GM10847 (cell line): ENCODE results near the gene UGT2A2.

Experiments used
- POLR2A ChIP-seq: IDR thresholded peaks from 2 replicates; pipeline ENCODE4 v1.6.1; 2011; ENCODE audit not compliant: insufficient read length; ENCODE audit errors: extremely low read depth

The UGT2A2 gene

DNA sequence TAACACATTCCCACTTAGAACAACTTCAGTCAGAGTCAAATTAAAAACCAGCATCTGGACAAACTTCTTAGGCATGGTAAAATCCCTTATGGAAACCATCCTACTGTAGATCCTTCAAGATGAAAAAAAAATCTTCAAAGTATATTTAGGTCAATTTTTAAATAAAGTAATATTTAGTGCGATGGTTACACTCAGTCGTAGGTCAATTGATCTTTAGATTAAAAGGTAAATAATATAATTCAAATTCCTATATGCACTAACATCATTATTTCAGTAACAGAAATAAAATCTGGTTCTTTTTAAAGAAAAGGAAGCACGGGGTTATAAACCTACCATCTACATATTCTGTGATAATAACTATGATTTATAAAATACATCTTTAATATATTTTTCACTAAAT lies at the start of gene UGT2A2:
Gene UGT2A2 (minus strand): TSS at position 101 of the 400 bp plus-strand sequence. CDS start 2 bp downstream, at position 99.
- no peak for TF ChIP-seq POLR2A

DNA sequence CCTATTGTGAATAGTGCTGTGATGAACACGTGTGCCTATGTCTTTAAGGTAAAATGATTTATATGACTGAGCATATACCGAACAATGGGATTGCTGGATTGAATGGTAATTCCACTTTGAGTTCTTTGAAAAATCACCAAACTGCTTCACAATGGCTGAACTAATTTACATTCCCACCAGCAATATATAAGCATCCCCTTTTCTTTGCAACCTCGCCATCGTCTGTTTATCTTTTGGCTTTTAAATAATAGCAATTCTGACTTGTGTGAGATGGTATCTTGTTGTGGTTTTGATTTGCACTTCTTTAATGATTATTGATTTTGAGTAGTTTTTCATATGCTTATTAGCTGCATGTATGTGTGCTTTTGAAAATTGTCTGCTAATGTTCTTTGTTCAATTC lies 45.4 kb upstream of the UGT2A2 start:
- TF ChIP-seq POLR2A, result no peak

DNA sequence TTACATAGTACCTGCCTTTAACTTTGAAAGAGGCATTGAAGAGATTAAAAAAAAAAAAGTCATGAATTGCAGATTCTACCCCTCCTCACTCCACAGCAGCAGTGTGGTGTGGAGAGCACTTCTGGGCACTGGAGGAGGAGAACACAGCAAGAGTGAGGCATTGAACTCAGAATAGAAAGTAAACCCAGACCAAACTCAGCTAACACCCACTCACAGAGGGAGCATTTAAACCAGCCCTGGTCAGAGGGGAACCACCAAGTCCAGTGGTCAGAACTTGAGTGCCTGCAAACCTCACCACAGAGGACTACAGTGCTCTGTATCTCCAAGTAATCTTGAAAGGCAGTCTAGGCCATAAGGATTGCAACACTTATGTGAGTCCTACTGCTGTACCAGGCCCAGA lies 29.2 kb upstream of the UGT2A2 start:
- TF ChIP-seq POLR2A, result no peak

DNA sequence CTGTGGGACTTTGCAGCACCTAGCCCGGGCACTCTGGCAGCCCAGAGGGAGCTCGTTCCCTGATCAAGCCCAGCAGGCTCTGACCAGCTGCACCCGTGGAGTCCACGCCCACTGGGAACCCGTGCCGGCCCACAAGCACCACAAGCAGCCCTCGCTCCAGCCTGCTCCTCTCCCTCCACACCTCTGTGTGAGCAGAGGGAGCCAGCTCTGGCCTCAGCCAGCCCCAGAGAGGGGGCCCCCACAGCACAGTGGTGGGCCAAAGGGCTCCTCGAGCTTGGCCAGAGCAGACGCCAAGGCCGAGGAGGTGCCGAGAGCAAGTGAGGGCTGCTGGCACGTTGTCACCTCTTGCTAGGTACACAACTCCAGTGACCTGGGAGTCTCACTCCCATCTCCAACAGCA lies 18.7 kb upstream of the UGT2A2 start:
- no peak for TF ChIP-seq POLR2A

DNA sequence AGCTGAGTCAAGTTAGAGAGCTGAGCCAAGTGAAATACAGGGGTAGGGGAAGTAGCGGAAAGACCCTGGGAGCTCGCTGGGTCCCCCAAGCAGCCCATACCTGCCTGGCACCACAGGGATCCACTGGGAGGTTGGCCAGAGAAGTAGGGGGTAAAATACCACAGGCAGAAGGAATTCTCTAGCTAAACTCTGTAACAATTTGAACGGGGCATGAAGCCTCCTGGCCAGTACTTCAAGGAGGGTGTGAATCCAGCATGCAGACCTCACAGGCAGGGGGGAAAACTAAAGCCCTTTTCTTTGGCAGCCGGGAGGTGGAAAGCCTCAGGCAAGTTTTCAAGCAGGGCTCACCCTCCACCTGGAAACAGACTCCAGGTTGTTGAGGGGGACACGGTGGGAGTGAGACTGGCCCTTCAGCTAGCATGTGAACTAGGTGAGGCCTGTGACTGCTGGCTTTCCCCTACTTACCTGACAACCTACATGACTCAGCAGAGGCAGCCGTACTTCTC lies 17.3 kb upstream of the UGT2A2 start:
- no peak for TF ChIP-seq POLR2A

DNA sequence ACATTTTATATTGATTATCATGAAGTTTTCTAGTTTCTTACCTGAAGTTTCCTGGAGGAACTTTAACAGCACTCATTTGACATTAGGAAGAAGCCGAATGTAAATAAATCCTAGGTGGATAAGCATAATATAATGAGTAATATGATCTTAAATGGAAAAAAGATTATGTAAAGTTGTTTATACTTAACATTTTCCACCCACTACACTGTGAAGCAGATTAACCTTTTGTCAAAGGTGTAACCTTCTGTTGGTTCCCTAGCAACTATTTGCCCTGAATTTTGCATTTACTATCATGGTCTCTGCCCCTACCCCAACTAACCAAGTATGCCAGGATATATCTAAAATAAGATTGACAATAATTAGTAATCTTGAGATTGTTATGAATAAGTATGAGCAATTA lies 13.7 kb upstream of the UGT2A2 start, which contains the start of gene UGT2A1:
Gene UGT2A1 (minus strand): TSS at position 101 of the 400 bp plus-strand sequence. CDS start 5,603 bp downstream, outside the sequence.
- no peak for TF ChIP-seq POLR2A

DNA sequence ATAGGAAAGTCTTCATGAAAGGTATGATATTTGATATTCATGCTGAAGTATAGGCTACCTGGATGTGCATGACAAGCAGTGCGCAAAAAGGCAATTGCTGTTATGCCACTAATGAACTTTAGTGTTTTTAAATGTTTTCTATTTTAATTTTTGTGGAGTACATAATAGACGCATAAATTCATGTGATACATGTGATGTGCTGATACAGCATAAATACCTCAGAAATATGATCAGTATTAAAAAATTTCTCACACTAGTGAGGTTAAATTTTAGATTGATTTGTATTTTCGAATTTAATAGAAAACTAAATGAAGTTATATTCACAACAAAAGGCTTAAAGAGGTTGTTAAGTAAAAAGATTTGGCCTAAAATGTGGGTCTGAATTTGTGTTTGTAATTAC lies 11.4 kb upstream of the UGT2A2 start:
- no peak for TF ChIP-seq POLR2A

DNA sequence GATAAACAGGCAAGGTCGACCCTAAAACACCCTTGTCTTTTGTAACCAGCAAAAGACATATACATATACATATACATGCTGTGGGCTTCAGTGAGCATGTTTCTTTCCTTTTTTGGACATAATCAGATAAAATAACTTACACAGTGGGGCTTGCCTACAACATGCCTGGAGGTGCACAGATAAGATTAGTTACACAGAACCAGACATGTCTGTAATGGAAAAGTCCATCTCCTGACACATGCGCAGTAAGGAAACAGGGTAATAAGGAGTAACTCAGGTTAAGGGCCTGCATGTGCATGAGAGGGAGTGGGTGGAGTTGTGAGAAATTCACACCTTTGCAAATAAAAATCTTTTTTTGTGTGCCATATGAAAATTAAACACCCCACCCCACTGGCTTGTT lies 10.2 kb upstream of the UGT2A2 start:
- no peak for TF ChIP-seq POLR2A

DNA sequence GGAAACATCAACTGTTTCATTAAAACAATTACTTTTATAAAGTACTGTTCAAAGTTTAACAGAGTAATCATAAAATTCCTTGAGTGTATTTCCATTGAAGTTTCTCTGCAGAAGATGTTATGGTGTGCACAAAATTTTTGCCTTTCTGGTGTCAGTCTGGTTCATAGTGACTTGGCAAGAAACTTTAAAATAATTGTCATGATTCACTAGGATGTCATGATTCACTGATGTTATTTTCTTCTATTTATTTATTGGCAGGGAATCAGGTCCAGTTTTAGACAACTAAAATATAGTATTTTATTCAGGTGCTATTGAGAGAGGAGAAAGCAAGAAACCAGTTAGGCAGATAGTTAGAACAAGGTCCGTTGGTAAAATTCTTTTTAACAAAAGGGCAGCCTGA lies 9.8 kb upstream of the UGT2A2 start:
- no peak for TF ChIP-seq POLR2A

DNA sequence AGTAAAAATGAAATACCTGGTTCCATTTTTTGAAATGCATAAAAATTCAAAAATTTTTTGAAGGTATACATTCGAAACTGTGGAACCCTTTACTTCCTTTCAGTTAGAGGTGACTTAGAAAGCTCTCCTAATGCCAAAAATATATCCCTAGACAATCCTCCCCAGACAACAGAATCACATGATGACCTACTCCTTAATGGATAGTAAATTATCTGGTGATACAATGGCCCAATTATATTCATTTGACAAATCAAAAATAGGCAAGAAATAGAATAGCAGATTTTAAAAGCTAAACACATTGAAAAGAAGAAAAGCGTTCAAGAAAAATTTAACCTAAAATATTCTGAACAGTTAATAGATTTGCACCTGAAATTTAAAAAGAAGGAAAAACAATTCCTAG lies 3.5 kb upstream of the UGT2A2 start:
- no peak for TF ChIP-seq POLR2A

DNA sequence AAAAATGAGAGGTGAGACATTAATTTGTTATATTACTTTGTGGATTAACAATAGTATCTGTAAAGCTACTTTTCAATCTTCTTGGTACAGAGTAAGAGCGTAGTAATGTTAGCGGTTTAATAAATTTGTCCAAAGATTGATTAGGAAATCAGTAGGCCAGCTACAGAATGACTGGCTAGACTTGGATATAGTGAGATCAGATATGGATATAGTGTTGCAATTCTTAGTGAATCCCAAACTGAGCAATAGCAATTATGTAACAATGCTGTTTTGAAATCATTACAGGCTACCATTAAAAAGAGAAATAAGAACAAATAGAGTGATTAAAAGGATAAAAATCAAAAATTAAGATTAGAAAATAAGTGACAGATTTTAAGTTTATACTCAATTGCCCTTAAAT lies 847 bp upstream of the UGT2A2 start:
- TF ChIP-seq POLR2A, result no peak

DNA sequence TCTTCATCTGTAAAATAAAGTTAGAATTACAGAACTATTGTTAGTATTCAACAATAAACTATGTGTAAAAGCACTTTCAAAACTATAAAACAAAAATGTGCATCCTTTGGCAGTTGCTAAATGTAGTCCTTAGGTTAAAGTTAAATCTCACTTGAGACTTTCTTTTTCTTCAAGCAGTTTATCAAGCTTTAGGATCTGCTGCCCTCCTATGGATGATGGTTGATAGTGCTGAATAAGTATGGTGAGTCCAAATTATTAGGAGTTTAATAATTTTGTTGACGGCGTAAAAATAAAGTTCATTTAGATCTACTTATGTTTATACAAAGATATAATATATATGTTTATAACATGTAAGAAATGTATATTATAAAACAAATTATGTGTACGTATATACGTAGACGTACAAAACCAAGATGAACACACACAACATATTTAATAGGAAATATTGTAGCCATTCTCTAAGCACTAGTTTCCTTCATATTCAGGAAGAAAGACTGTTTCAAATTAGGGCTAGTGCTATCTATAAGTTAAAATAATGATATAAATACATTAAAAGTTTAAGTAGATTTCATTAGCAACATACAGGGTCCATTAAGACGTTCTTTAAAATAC lies 22.3 kb downstream of the UGT2A2 start:
- no peak for TF ChIP-seq POLR2A

DNA sequence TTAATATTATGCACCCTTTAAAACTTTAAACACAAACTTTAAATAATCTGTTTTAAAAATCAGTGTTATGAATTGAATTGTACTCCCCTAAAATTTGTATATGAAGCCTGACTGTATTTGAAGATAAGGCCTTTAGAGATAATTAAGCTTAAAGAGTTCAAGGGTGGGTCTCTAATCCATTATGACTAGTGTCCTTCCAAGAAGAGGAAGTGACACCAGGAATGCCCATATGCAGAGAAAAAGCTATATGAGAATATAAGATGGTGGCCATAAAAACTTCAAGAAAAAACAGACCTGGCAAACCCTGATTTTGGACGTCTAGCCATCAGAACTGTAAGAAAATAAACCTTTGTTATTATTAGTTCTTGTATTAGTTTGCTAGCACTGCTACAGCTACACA lies 29.0 kb downstream of the UGT2A2 start:
- no peak for TF ChIP-seq POLR2A

DNA sequence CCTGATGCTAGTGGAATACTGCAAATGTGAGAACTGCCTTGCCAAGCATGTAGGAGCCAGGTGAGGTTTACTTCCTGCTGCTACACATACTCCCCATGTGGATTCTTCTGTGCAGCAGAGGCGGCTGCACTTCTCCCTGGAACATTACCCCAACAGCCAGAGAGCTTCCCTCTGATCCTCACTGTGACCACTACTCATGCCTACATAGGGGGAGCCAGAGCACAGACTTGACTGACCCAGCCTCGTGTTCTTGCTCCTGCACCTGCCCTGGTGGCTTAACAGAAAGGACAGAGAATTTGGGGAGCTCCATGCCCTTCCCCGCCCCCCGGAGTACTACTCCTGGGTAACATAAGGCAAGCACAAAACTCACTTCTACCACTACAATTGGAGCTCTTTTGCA lies 38.4 kb downstream of the UGT2A2 start:
- TF ChIP-seq POLR2A, result no peak

DNA sequence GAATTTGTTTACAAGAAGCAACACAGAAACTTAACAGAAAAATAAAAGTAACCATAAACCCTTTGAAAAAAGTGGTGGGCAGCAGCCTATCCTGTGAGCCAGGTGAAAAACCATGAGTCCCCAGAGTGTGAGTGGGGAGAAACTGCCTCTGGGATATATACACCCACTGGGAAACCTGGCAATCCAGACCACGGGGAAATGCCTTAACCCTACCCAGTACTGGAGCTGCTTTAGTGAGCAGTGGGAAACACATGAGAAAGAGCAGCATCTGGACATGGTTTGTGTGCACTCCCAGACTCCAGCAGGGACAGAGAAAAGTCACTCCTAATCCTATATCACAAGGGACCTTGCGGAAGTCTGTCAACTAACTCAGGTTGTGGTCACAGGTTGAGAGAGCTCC lies 39.4 kb downstream of the UGT2A2 start:
- TF ChIP-seq POLR2A, result no peak

DNA sequence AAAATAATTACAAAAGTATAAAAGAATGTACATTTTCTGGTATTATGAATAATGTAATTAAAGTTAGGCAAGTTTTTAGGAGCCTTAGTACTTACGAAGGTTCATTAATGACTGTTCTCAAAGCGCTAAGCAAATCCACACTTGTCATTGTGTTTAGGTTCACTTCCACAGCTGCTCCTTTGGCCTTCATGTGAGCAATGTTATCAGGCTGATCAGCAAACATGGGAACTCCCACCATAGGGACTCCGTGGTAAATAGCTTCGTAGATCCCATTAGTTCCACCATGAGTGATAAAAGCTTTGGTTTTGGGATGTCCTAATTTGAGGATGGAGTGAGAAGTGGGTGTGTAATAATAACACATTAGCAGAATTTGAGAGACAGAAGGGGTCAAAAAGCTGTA lies 45.1 kb downstream of the UGT2A2 start:
- TF ChIP-seq POLR2A, result no peak

DNA sequence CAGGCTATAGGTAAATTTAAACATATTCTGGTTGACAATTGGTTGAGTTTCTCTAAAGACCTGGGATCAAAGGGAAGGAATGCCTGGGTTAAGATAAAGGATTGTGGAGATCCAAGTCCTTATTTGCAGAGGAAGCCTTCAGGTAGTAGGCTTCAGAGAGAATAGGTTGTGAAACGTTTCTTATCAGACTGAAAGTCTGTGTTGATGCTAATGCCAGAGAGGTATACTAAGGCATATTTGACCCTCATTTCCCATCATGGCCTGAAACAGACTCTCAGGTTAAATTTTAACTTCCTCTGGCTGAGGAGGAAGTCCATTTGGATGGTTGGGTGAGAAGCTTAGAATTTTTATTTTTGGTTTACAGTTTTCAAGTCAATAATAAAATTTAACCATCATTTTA lies 48.1 kb downstream of the UGT2A2 start:
- TF ChIP-seq POLR2A, result no peak
